GM21381 (cell line): ENCODE results near the gene WDR82.
A peak's percentile ranks its signal among the peaks of the same experiment; 100 is the strongest.

Experiments used
- ATAC-seq: cut with Tn5 transposase; IDR thresholded peaks from one replicate; pipeline ENCODE4 v1.9.1; 2021; ENCODE audit warnings: mild to moderate bottlenecking, moderate library complexity; ENCODE audit not compliant: unreplicated experiment

The WDR82 gene

DNA sequence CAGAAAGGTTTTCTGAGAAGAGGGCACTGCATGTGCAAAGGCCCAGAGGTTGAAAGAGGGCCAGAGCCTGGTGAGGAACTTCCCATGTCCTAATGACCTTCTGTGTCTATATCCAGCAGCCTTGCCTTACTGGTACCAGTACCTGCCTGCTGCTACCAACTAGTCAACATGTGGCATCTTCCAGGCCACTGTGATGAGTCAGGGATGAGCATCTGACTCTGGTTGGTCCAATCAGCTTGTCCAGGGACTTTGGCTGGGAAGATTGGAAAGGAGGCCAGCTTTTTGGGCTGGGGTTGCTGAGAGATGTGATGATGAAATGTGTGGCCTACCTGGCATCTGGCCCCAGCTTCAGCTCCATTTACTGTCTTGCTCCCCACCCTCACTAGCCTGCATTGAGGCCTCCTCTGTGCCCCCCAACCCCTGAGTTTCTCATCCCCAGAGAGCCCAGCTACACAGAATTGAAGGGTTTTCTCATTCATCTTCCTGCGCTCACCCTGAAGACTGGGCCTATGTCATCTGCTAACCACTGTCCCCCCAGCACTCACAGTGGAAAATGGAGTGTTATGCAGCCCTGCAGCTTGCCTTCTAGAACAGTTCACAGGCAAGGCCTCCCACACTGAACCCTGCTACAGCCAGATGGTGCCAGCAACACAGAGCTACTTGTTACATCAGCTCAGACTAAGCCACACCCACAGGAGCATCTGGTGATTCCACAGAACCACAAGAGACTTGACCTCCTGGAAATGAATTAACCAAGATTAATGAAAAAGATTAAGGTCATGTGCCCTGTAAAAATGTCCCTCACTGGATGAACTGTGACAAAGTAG, 38.2 kb downstream of the WDR82 start:
- ATAC-seq = no peak

DNA sequence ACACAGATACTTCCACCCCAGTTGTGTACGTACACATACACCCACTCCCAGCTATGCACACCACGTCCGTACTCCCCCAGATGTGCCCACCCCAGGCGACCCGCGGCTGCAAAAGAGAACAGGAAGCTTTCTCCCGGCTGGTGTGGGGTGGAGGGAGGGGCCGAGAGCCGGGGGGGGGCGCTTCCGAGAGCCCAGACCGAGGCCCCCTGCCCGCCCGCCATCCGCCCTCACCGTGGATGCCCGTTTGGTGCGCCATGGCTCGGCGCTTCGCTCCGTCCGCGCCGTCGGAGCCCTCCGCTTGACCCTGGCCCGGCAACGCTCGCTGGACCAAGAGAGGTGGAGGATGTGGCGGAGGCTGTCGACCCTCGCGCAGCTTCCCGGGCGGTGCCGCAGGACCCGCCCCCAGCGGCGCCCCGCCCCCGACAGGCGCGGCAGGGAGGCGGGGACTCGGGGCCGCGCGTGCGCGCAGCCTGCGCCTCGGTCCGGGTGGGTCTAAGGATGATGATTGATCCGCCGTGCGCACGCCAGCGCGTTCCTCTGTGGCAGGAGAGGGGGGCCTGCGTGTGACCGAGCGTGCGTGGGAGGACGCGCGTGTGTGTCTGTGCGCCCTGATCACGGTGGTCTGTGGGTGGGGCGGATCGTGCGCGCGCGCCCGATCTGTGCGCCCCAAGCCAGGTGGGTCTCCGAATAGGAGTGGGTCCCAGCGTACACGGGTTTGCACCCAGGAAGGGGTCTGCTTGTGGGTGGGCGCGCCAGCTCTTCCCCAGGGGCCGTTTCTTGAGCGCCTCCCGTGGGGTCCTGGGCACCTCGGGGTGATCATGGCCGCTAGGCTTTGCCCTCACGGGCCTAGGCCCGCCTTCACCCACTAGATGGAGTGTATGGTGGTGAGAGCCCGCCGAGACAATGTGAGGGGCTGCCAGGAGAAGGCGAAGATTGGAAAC, 39.4 kb downstream of the WDR82 start, which contains the start of gene TWF2:
TWF2 (minus strand) TSS at position 398 of the 941 bp plus-strand sequence; CDS start at position 256, 142 bp downstream.
- peak; percentile 73 for ATAC-seq

DNA sequence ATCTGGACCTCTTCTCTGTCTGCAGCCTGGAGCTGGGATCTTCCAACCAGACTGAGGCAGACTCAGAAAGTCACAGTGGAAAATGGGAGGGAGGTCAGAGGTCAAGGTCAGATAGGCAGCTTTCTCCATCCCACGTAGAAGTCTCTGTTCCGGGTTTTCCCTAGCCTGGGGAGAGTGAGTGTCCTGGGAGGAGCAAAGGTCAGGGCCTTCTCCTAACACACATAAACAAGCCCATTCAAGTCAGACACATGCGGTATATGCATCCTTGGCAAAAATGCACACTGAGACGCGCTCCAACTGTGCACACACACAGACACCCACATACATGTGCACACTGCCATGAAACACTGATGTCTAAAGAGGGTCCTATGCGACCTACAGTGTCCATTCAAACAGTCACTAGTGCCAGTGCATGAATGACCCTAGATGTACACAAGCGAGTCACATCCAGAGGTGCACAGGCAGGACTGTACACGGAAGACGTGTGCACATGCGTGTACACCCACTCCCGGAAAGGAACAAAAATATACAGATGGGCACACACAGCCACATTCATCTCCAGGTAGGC, 40.2 kb downstream of the WDR82 start:
- no peak for ATAC-seq

DNA sequence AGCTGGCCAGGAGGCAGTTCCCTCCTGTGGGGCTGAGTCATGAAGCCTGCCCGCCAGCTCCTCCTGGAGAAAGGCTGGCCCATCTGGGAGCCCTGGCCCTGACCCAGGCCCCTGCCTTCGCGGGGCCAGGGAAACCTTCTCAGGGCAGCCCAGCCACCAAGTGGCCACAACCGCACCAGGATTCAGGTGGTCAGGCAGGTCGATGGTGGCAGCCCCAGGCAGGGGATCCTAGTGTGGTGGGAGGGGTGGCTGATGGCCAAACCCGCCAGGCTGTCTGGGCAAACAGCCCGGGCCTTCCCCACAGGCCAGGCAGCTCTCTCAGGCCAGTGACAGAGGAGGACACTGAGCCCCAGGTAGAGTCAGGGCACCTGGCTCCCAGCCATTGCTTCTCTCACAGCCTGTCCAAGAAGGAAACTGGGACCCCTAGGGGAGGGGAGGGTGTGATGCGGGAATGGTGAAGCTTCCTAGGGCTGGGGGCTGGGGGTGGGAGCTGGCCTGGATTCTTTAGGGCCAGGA, 40.7 kb downstream of the WDR82 start:
- no peak for ATAC-seq

DNA sequence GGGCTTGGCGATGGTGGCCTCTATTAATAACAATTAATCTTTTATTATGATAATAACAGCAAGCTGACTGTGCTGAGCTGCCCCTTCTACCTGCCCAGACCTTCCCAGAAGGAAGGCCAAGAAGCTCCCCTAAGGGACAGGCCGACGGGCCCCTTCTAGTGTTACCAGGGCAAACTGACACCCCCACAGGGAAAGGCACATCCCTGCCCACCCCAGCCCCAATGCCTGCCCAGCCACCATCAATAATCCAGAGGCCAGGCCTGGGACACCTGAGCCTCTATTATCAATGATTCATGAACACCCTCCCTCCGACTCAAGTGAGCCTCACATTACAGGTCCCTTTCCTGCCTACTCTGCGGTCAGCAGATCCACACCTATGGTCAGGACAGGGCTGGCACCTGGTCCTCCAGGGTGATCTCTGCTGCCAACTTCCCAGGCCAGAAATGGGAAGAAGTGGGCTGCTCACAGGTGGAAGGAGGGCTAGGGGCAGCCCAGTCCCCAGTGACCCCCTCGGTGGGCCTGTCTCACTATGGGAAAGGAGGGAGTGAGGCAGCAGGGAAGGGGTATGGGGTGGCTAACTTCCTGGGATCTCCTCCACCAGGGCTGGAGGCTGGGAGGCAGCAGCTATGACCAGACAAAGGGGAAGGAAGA, 41.3 kb downstream of the WDR82 start:
- no peak for ATAC-seq

DNA sequence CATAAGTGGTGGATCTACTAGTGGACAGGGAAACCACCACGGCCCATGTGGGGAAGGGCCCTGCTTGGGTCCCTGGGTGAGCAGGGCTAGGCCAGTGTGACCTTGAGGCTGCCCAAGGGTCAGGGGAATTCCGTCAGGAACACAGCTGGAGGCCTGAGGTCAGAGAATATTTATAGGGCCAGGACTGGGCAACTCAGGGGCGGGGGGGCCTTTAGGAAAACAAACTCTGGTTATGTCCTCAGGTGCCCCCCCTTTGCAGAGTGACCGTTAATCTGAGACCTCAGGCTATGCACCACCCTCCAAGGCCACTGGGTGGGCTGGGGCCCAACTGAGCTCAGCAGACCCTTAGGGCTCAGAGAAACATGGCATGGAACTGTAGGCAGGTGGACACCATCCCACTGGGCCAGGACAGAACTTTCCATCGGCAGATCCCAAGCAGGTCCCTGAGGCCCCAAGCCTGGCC, 42.0 kb downstream of the WDR82 start:
- ATAC-seq = no peak

DNA sequence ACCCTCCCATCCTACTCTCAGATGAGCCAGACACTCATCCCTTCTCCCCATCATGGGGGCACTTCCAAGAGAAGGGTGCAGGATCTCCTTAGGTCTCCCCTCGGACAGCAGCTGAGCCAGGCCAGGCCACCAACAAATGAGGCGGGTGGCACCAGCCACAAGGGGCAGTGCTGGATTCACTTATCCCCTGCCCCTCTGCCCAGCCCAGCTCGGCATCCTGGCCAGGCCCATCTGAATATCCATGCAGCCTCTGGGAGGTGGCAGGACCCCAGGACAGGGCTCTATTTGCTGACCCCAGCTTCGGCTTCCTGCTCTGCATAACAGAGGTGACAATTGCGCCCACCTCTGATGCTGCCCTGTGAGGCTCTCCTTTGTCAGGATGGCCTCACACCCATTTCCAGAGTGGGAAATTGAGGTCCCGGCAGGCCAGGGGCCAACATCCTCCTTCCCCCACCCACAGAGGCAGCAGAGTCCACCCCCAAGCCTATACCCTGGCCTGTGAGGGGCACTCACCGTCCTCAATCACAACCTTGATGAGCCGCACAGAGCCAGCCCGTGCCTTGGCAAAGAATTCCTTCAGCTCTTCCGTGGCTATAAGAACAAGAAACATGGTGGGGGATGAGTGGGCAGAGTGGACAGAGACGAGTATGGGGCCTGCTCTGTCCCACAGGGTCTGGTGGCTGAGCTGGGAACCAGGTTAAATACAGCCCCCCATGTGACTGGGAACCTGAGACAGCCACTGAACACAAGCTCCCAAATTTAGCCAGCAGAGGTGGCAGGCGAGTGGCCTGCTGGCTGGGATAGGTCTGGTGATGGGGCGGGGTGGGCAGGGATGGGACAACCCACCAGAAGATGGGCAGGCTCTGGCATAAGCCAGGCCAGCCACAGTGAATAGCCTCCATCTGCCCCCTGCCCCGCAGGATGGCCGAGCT, 43.7 kb downstream of the WDR82 start:
- no peak for ATAC-seq

DNA sequence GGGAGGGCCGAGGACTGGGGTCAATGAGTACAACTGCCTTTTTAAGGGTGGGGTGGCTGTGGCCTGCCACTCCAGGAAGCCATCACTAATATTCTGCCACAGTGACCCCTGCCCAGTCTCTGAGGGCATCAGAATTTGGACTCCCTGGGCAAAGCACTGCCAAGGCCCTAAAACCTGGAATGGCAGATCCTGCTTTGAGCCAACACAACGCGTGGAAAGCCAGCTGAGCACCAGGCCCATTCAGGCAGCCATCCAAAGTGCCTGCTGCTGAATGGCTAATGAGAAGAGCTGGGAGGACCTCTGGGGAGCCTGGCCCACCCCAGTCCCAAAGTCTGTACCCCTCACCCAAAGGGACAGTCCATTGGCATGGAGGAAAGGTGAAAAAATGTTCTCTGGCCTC, 44.5 kb downstream of the WDR82 start:
- ATAC-seq = no peak

DNA sequence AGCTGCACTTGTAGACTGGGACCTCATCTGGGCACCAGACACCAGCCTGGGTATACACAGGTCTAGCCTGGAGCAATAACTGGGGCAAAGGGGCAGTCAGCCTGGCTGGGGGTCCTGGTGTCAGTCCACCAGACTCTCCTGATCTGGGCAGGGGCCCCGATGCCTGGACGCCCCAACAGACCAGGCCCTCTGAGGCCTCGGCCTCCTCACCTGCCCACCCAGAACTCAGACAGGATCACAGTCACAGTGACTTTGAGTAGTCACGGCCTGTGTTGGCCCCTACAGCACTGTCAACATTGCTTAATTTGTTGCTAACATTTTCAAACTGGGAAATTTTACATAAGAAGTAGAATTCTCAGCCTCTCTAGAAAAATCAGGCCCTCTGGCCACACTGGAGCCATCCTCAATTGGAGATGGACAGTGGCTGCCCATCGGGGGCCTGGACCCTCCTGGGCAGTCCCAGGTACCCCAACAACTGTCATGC, 45.3 kb downstream of the WDR82 start:
- no peak for ATAC-seq

DNA sequence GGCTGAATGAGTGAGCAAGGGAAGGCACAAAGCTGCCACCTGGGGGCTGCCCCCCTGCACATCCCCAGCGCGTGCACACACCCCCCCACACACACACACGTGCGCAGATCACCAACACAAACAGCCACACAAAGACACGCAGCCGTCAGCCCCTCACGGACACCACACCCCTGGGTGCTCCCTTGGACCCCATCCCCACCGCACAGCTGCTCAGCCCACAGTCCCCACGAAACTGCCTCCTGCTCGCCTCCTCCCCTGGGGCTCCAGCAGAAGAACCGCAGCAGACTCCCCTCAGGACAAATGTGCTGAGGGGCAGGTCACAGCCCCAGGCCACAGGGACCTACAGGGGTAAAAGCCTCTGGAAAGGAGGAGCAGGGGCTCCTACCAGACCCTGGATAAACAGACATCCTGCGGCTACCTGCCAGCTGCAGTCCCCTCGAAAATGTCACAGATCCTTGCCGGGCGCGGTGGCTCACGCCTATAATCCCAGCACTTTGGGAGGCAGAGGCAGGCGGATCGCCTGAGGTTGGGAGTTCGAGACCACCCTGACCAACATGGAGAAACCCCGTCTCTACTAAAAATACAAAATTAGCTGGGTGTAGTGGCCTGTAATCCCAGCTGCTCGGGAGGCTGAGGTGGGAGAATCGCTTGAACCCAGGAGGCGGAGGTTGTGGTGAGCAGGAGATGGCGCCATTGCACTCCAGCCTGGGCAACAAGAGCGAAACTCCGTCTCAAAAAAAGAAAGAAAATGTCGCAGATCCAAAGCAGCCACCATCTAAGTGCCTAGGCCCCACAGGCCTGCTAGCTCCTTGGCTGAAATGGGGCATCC, 46.0 kb downstream of the WDR82 start:
- ATAC-seq = no peak

DNA sequence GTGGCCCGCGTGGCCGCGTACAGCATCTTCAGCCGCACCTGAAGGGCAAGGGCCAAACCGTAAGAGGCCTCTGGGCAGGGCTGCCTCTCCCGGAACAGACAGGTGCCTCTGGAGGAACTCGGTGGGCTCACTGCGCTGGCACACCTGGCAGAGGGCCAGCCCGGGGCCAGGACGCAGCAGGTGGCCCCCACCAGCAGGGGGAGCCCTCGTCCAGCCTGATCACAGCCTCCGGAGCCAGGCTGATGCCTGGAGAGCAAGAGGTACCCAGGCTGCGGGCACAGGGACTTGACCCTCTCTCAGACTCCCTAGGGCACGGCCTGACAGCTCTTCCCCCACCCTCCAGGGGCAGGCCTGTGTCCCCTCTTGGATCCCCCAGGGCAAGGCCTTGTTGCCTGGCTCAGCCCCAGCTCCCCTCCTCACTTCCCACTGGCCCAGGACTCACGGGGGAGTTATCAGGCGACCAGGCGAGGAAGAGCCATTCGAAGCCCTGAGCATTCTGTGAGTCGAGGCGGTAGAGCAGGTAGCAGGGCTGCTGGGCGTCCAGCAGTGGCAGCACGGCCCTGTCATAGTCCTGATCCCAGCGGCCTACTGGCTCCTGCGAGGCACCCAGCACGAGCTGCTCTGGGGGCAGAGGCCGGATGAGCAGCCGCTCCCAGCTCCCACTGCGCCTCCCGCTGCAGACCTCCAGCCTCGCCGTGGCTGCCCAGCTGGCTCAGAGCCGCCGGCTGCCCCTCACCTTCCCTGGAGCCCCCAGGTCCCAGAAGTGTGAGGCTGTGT, 46.8 kb downstream of the WDR82 start:
- ATAC-seq = no peak

DNA sequence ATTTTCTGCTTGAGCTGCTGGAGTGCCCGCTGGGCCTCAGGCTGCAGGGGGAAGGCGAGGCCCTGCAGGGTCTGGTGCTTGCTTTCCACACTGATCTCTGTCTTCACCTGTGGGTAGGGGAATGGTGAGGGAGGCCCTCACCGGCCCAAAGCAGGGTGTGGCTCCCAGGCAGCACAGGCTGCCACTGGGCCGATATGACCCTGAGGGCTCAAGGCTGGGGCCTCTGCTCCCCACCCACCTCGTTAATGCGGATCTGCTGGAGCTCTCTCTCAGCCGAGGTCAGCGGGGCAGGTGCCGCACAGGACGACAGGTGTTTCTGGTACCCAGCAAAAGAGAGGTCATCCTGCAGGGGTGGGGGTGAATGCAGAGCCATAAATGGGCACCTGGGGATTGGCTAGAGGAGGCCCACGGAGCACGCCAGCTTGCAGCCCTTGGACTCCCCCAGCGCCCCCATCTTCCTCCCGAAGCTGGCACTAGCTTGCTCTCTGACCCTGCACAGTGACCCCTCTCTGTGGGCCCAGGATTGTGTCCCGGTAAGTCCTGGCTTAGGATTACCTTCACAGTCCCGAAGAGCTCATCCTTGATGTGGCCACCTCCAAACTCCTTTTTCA, 47.5 kb downstream of the WDR82 start:
- no peak for ATAC-seq

DNA sequence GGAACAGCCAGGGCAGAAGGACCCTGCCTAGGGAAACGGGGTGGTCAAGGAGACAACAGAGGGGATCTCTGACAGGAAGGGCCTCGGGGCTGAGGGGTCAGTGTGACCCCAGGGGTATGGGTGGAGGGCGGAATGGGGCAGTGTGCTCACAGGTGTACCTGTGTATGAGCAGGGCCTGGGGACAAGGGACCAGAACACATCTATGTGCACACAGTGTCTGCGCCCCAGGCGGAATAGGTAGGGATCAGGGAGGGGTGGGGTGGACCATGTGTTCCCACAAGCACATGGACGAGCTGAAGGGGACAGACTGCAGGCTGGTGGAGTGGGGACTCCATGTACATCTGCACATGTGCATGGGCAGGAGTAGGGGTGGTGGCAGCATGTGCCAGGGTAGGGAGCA, 48.0 kb downstream of the WDR82 start:
- no peak for ATAC-seq

DNA sequence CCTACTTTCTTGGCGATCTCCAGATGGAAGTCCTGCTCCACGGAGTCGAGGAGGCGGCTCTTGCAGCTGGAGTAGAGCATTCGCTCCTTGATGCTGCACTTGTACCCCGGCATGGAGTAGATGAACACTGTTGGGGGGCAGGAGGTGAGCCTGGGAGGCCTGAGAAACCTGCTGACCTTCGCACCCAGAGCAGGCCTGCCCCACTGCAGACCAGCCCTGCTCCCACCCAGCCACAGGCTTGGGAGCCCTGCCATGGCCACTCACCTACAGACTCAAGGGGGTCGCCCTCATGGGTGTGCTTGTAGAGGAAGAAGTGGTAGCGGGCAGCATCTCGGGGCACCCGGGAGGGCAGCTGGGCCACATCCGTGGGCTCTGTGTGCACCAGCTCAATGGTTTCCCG, 48.8 kb downstream of the WDR82 start:
- no peak for ATAC-seq

DNA sequence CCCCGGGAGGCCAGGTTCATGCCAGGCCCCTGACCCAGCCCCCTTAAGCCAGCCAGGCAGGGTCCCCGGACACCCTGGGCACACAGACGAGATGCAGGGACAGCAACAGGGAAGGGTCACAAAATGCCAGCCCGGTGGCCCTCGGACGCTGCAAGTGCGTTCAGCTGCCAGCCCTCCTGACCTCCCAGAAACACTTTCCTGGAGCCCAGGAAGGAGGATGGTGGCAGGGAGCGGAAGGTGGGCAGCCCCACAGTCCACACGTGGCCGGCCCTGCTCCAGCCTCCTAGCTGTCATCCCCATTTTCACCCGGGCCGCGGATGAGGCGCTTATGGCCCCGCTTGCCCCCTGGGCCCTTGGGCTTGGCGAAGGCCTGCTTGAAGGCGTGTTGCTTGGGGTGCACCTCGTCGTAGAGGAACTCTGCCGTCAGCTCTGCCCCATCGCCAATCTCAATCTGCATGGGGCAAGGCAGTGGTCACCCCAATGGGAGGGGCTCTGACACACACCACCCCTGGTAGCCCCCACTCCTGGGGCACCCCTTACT, 49.6 kb downstream of the WDR82 start:
- ATAC-seq = no peak

DNA sequence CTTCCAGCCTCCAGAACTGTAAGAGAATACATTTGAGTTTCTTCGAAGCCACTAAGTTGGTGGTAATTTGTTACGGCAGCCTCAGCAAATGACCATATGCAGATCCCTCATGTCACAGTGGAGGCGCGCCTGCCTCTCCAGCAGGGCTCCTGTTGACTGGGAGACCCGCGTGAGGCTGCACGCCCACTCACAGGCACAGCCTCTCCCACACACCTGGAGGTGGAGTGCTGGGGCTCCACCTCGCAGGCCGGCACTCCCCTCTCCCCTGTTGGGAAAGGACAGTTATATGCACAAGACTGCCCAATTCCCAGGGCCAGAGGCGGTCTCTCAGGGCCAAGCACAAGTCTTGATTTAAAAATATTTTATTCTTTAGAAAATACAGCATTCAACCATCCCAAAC, 50.2 kb downstream of the WDR82 start:
- ATAC-seq = no peak

DNA sequence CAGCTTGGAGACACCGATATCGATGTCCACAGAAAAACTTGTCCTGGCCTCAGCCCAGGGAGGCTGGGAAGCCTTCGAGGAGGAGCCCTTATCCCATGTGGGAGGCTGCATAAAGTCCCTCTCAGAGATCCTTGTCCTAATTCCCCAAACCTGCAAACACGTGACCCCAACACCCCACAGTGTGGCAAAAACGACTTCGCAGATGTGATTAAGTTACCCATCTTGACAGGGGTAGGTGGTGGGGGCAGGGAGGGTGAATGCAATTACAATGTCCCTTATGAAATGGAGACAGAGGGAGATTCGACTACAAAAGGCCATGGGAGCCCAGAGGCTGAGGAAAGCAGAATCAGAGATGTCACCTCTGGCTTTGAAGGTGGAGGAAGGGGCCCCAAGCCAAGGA, 50.7 kb downstream of the WDR82 start:
- ATAC-seq = no peak
